GM12878 (cell line): ENCODE results near the gene CAPN10. TPM values are rescaled to one million over a fixed set of nuclear protein-coding genes. Genes with fewer than 3 reads are reported as not detected.

Experiments
- ATAC-seq: fragments of 200-7000 bp; cut with Tn5 transposase; 3 replicates; pipeline ENCODE4 v1.9.1; 2020; ENCODE audit warnings: mild to moderate bottlenecking, moderate library complexity
- BruUV-seq: library from RNA; stranded (reverse); fragments of 400-500 nt; replicated peaks from 2 replicates; lab custom pipeline; 2021; lab: Mats Ljungman, UMichigan
- CTCF ChIA-PET: fragments of 300-600 bp; sonication (Branson Sonifier 250); formaldehyde crosslinking; extraction: SDS; loops from one replicate; lab custom pipeline; 2021; ENCODE audit warnings: inconsistent platforms; lab: Yijun Ruan, JAX
- POLR2A ChIA-PET: fragments of 350-600 bp; formaldehyde crosslinking; extraction: SDS; loops from one replicate; lab custom pipeline; 2021; ENCODE audit warnings: inconsistent platforms; lab: Charles Lee
- RAD21 ChIA-PET: fragments of 300-600 bp; sonication (Branson Sonifier 250); formaldehyde crosslinking; loops from one replicate; lab custom pipeline; 2023; ENCODE audit warnings: antibody characterized with exemption; ENCODE audit not compliant: unreplicated experiment; lab: Charles Lee
- SMC1A ChIA-PET: fragments of 300-600 bp; sonication (Branson Sonifier 250); formaldehyde crosslinking; loops from one replicate; lab custom pipeline; 2023; ENCODE audit not compliant: unreplicated experiment, uncharacterized antibody; lab: Charles Lee
- DNase-seq: peaks from one replicate; pipeline ENCODE4 v3.0.0-alpha.2; 2011; ENCODE audit warnings: low read depth, low spot score
- FAIRE-seq: peaks from 3 replicates; lab custom pipeline; 2011; peaks lifted over from hg19 to GRCh38; lab: Jason Lieb, UNC
- H2AFZ ChIP-seq: 2 replicates; pipeline ENCODE4 v1.6.0; 2011; ENCODE audit warnings: low read depth, low read length, control low read depth; ENCODE audit not compliant: control insufficient read depth
- H3K27ac ChIP-seq: 2 replicates; pipeline ENCODE4 v1.5.1; 2011; ENCODE audit warnings: control low read depth; ENCODE audit not compliant: control insufficient read depth, insufficient read depth
- H3K27me3 ChIP-seq, 2 experiments: replicated peaks in 1 of 2; 2 replicates each; pipeline versions ENCODE4 v1.6.0 to v1.6.1; 2011; ENCODE audit warnings: low read length in 1 of 2; ENCODE audit not compliant: control insufficient read depth in 2 of 2, insufficient read depth in 2 of 2
- H3K36me3 ChIP-seq, 2 experiments: 2 replicates each; pipeline ENCODE4 v1.5.1; 2011; ENCODE audit warnings: low read length in 1 of 2; ENCODE audit not compliant: control insufficient read depth in 2 of 2, insufficient read depth in 2 of 2
- H3K4me1 ChIP-seq: 2 replicates; pipeline ENCODE4 v1.6.1; 2011; ENCODE audit warnings: mild to moderate bottlenecking, low read length, moderate library complexity, mixed read lengths; ENCODE audit not compliant: control insufficient read depth, insufficient read depth
- H3K4me2 ChIP-seq: 2 replicates; pipeline ENCODE4 v1.6.0; 2011; ENCODE audit warnings: control low read depth; ENCODE audit not compliant: control insufficient read depth, insufficient read depth
- H3K4me3 ChIP-seq: fragments of 200-600 bp; sonication (generic); 2 replicates; pipeline ENCODE4 v1.5.1; 2016
- H3K79me2 ChIP-seq: 2 replicates; pipeline ENCODE4 v1.6.0; 2011; ENCODE audit warnings: low read length; ENCODE audit not compliant: control insufficient read depth, insufficient read depth
- H3K9ac ChIP-seq: 2 replicates; pipeline ENCODE4 v1.8.0; 2011; ENCODE audit warnings: low read length, control low read depth, mixed read lengths; ENCODE audit not compliant: control insufficient read depth, insufficient read depth
- H3K9me3 ChIP-seq: replicated peaks from 3 replicates; pipeline ENCODE4 v1.5.1; 2011; ENCODE audit warnings: mild to moderate bottlenecking, low read length; ENCODE audit not compliant: control insufficient read depth, insufficient read depth
- H4K20me1 ChIP-seq: 2 replicates; pipeline ENCODE4 v1.6.0; 2011; ENCODE audit not compliant: control insufficient read depth, insufficient read depth
- HDAC2 ChIP-seq: fragments of 200-600 bp; sonication (generic); IDR thresholded peaks from 2 replicates; pipeline ENCODE4 v1.6.1; 2017
- JUNB ChIP-seq: IDR thresholded peaks from 2 replicates; pipeline ENCODE4 v1.6.1; 2016; ENCODE audit warnings: antibody characterized with exemption, mild to moderate bottlenecking
- KAT2A ChIP-seq: conservative IDR thresholded peaks from 2 replicates; pipeline ENCODE4 v1.6.1; 2011; ENCODE audit warnings: low read depth, low read length; ENCODE audit not compliant: control insufficient read depth
- LARP7 ChIP-seq: fragments of 450-650 bp; IDR thresholded peaks from 2 replicates; pipeline ENCODE4 v1.6.1; 2017; ENCODE audit warnings: mild to moderate bottlenecking
- MTA3 ChIP-seq: IDR thresholded peaks from 2 replicates; pipeline ENCODE4 v1.6.1; 2012; ENCODE audit warnings: low read length, inconsistent platforms, borderline replicate concordance
- MXI1 ChIP-seq: fragments of 150-350 bp; IDR thresholded peaks from 2 replicates; pipeline ENCODE4 v1.6.1; 2011; ENCODE audit warnings: low read depth, mild to moderate bottlenecking, inconsistent platforms, low read length, improper control_type of control experiment
- NR2C2 ChIP-seq: IDR thresholded peaks from 2 replicates; pipeline ENCODE4 v1.6.1; 2011; ENCODE audit warnings: borderline replicate concordance, low read depth; ENCODE audit not compliant: control insufficient read depth, insufficient read length
- POLR2A ChIP-seq: IDR thresholded peaks from 2 replicates; pipeline ENCODE4 v1.6.1; 2011; ENCODE audit warnings: low read depth, mild to moderate bottlenecking, low read length
- RUNX3 ChIP-seq: IDR thresholded peaks from 2 replicates; pipeline ENCODE4 v1.6.1; 2012; ENCODE audit warnings: low read length, inconsistent platforms
- SIX5 ChIP-seq: IDR thresholded peaks from 2 replicates; pipeline ENCODE4 v1.6.1; 2011; ENCODE audit warnings: mild to moderate bottlenecking, low read depth, low read length, moderate library complexity; ENCODE audit not compliant: severe bottlenecking
- SPI1 ChIP-seq: IDR thresholded peaks from 2 replicates; pipeline ENCODE4 v1.6.1; 2011; ENCODE audit warnings: low read depth, mild to moderate bottlenecking, low read length, moderate library complexity, borderline replicate concordance; ENCODE audit not compliant: insufficient read depth
- WGBS: methylation state at CpG from one replicate; pipeline ENCODE4 v1.1.6; 2016; ENCODE audit warnings: low lambda C conversion rate; ENCODE audit not compliant: insufficient replicate concordance, insufficient coverage; ENCODE audit errors: missing lambda C conversion rate; 5-methylcytosine and 5-hydroxymethylcytosine counted together
- in situ Hi-C: fragments of 300-500 bp; cut with MboI; formaldehyde crosslinking; loops from 9 replicates; pipeline ENCODE4 v1.14.3; 2018; ENCODE audit warnings: mixed read lengths
- intact Hi-C: fragments of 100-400 bp; cut with micrococcal nuclease; formaldehyde crosslinking; loops from one replicate; pipeline ENCODE4 v1.14.2; 2022; ENCODE audit not compliant: unreplicated experiment
- polyA plus RNA-seq, 11 experiments: library from polyadenylated mRNA; depleted of rRNA in 4 of 11; unstranded in 6 of 11; stranded (reverse) in 5 of 11; fragments of >200 nt; fragmentation: Nextera tagmentation in 4 of 11; fragmentation: Illumina TruSeq in 1 of 11; extraction: Ambion mirVana in 4 of 11; extraction: Trizol in 1 of 11; gene quantifications; 1 replicate in 1 of 11; 2 replicates in 10 of 11; pipeline versions ENCODE4 v1.2.1 to v1.2.3, GENCODE V29; 2011 to 2016; ENCODE audit warnings: inconsistent platforms in 2 of 11, missing spikeins in 2 of 11, low read depth in 1 of 11
- total RNA-seq, 4 experiments: library from RNA; depleted of rRNA in 3 of 4; stranded (reverse); fragments of >200 nt in 3 of 4; fragmentation: Illumina TruSeq in 1 of 4; extraction: Trizol in 1 of 4; gene quantifications; 2 replicates each; pipeline versions ENCODE4 v1.2.1 to v1.2.3, GENCODE V29; 2013 to 2021
- TF ChIP-seq, protein P1 (sequence below): fragments of 450-650 bp; IDR thresholded peaks from 2 replicates; pipeline ENCODE4 v1.6.1; 2017; ENCODE audit warnings: borderline replicate concordance
- TF ChIP-seq, protein P2 (sequence below): IDR thresholded peaks from 2 replicates; pipeline ENCODE4 v1.6.1; 2012; ENCODE audit warnings: improper control_type of control experiment, low read depth, low read length; ENCODE audit not compliant: insufficient replicate concordance
- TF ChIP-seq, protein P3 (sequence below): fragments of 450-650 bp; formaldehyde crosslinking; IDR thresholded peaks from 2 replicates; pipeline ENCODE4 v1.4.0; 2020; ENCODE audit warnings: mild to moderate bottlenecking, moderate library complexity

CAPN10 gene
- total and polyA plus RNA-seq, 10 of the 15 experiments (the other 5 are each of a cell fraction or from before 2014, with no cell fraction given), result 0.37 to 40.6 (median 17.5) TPM

DNA sequence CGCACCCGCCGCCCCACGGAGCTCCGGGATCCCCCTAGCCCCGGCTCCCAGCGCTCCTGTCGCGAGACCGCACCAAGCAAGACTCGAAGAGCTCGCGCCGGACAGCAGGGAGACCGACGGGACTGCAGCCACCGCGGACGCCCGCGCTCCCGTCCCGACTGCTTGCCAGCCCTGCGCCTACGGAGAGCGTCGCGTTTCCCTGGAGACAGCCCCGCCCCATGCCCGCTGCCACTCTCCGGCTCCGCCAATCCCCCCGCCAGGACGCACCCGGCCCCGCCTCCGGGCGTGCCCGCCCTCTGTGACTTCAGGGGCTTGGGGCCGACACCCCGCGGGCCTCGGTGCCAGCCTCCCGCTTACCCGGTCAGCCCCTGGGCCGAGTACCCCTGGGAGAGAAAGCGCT, 28.7 kb upstream of the CAPN10 start, which contains the start of gene ANKMY1:
Gene ANKMY1, minus strand, starts transcription at position 181 of the 400 bp plus-strand sequence. CDS start 653 bp downstream, outside the sequence.
- no TSS peak for BruUV-seq
- Histone ChIP-seq H3K4me2 (peak within 1 kb of the TSS; percentile 99), H3K9ac (peak within 1 kb of the TSS; percentile 96; the same call in 1 of the 2 replicates), H3K4me3 (peak within 1 kb of the TSS; percentile 66; the same call in 1 of the 2 replicates), H3K27me3 (no peaks in the 10 kb centered on the region), H4K20me1 (no peaks in the 10 kb centered on the region), H2AFZ (no peak within 1 kb of the TSS), H3K36me3 (peaks cover 0 to 12% of the 10 kb centered on the region in 2 experiments; a peak in 2 of 4 replicates), H3K27ac (peak within 1 kb of the TSS; percentile 96; the same call in 1 of the 2 replicates), H3K4me1 (peaks cover 30% of the 10 kb centered on the region), H3K9me3 (no peaks in the 10 kb centered on the region; the same call in 2 of the 3 replicates), H3K79me2 (peaks cover 39% of the 10 kb centered on the region)
- intact Hi-C loops (no loop called here), in situ Hi-C loops (no loop called here)
- SMC1A ChIA-PET, result interaction anchor here (0.8 to 12.1 kb wide), 2 partner anchors 11 to 28 kb away, joined by 3 to 124 read pairs; partner anchors contain the start of genes CAPN10 and RNPEPL1
- CTCF ChIA-PET, result interaction anchor here (1.6 to 7.9 kb wide), 4 partner anchors 8 to 494 kb away, joined by 3 to 45 read pairs (median 20); partner anchors contain the start of gene CAPN10
- POLR2A ChIA-PET, result interaction anchor here (2.7 kb wide), 1 partner anchor 8 kb away, joined by 8 read pairs; no protein-coding TSS in a partner anchor
- FAIRE-seq (no peak), DNase-seq (no peak), ATAC-seq (peak; percentile 65)
- WGBS, result 19% methylated on average over 8 of the region's 47 CpGs
- RAD21 ChIA-PET, result interaction anchor here (2.0 to 11.7 kb wide), 2 partner anchors 27 to 44 kb away, joined by 6 to 206 read pairs; partner anchors contain the start of gene CAPN10
- TF ChIP-seq SIX5 (no peak), MXI1 (0 out of 2 replicates have a peak, but pooled peaks have one; percentile 77), POLR2A (peak; percentile 53), SPI1 (no peak), LARP7 (no peak), KAT2A (no peak), RUNX3 (no peak), NR2C2 (no peak), HDAC2 (no peak), JUNB (no peak), MTA3 (no peak)
- TF ChIP-seq, protein P1, sequence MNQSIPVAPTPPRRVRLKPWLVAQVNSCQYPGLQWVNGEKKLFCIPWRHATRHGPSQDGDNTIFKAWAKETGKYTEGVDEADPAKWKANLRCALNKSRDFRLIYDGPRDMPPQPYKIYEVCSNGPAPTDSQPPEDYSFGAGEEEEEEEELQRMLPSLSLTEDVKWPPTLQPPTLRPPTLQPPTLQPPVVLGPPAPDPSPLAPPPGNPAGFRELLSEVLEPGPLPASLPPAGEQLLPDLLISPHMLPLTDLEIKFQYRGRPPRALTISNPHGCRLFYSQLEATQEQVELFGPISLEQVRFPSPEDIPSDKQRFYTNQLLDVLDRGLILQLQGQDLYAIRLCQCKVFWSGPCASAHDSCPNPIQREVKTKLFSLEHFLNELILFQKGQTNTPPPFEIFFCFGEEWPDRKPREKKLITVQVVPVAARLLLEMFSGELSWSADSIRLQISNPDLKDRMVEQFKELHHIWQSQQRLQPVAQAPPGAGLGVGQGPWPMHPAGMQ, result no peak
- TF ChIP-seq, protein P2, sequence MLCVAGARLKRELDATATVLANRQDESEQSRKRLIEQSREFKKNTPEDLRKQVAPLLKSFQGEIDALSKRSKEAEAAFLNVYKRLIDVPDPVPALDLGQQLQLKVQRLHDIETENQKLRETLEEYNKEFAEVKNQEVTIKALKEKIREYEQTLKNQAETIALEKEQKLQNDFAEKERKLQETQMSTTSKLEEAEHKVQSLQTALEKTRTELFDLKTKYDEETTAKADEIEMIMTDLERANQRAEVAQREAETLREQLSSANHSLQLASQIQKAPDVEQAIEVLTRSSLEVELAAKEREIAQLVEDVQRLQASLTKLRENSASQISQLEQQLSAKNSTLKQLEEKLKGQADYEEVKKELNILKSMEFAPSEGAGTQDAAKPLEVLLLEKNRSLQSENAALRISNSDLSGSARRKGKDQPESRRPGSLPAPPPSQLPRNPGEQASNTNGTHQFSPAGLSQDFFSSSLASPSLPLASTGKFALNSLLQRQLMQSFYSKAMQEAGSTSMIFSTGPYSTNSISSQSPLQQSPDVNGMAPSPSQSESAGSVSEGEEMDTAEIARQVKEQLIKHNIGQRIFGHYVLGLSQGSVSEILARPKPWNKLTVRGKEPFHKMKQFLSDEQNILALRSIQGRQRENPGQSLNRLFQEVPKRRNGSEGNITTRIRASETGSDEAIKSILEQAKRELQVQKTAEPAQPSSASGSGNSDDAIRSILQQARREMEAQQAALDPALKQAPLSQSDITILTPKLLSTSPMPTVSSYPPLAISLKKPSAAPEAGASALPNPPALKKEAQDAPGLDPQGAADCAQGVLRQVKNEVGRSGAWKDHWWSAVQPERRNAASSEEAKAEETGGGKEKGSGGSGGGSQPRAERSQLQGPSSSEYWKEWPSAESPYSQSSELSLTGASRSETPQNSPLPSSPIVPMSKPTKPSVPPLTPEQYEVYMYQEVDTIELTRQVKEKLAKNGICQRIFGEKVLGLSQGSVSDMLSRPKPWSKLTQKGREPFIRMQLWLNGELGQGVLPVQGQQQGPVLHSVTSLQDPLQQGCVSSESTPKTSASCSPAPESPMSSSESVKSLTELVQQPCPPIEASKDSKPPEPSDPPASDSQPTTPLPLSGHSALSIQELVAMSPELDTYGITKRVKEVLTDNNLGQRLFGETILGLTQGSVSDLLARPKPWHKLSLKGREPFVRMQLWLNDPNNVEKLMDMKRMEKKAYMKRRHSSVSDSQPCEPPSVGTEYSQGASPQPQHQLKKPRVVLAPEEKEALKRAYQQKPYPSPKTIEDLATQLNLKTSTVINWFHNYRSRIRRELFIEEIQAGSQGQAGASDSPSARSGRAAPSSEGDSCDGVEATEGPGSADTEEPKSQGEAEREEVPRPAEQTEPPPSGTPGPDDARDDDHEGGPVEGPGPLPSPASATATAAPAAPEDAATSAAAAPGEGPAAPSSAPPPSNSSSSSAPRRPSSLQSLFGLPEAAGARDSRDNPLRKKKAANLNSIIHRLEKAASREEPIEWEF, result no peak
- TF ChIP-seq, protein P3, sequence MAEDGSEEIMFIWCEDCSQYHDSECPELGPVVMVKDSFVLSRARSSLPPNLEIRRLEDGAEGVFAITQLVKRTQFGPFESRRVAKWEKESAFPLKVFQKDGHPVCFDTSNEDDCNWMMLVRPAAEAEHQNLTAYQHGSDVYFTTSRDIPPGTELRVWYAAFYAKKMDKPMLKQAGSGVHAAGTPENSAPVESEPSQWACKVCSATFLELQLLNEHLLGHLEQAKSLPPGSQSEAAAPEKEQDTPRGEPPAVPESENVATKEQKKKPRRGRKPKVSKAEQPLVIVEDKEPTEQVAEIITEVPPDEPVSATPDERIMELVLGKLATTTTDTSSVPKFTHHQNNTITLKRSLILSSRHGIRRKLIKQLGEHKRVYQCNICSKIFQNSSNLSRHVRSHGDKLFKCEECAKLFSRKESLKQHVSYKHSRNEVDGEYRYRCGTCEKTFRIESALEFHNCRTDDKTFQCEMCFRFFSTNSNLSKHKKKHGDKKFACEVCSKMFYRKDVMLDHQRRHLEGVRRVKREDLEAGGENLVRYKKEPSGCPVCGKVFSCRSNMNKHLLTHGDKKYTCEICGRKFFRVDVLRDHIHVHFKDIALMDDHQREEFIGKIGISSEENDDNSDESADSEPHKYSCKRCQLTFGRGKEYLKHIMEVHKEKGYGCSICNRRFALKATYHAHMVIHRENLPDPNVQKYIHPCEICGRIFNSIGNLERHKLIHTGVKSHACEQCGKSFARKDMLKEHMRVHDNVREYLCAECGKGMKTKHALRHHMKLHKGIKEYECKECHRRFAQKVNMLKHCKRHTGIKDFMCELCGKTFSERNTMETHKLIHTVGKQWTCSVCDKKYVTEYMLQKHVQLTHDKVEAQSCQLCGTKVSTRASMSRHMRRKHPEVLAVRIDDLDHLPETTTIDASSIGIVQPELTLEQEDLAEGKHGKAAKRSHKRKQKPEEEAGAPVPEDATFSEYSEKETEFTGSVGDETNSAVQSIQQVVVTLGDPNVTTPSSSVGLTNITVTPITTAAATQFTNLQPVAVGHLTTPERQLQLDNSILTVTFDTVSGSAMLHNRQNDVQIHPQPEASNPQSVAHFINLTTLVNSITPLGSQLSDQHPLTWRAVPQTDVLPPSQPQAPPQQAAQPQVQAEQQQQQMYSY (CRISPR knock-in tag), result no peak
